Left ventricle myocardium inferior (tissue), 1 donor: ENCODE results near the gene RPS15. TPM values are rescaled to one million over a fixed set of nuclear protein-coding genes. Genes with fewer than 3 reads are reported as not detected.

ENCODE experiments used
- DNase-seq: peaks from one replicate; pipeline ENCODE4 v3.0.0-alpha.2; 2020
- H3K27ac ChIP-seq: fragments of 200-600 bp; replicated peaks from 2 replicates; pipeline ENCODE4 v1.8.0; 2021
- H3K27me3 ChIP-seq: fragments of 200-600 bp; 2 replicates; pipeline ENCODE4 v1.8.0; 2021; ENCODE audit warnings: low read depth
- H3K36me3 ChIP-seq: fragments of 200-600 bp; 2 replicates; pipeline ENCODE4 v1.8.0; 2021
- H3K4me1 ChIP-seq: fragments of 200-600 bp; 2 replicates; pipeline ENCODE4 v1.8.0; 2021
- H3K4me3 ChIP-seq: fragments of 200-600 bp; 2 replicates; pipeline ENCODE4 v1.8.0; 2021; ENCODE audit warnings: mild to moderate bottlenecking, moderate library complexity
- H3K9me3 ChIP-seq: fragments of 200-600 bp; replicated peaks from 2 replicates; pipeline ENCODE4 v1.8.0; 2021
- intact Hi-C: fragments of 100-400 bp; cut with micrococcal nuclease; formaldehyde crosslinking; loops from one replicate; pipeline ENCODE4 v1.11.0; 2022
- total RNA-seq: library from RNA; stranded (reverse); fragmentation: NEBNext Ultra II Directional; extraction: Animal tissue kit (Norgen Biotek cat#: 25700); gene quantifications from one replicate; pipeline ENCODE4 v1.2.1, GENCODE V29; 2021
- TF ChIP-seq, protein P1 (sequence below): fragments of 200-600 bp; IDR thresholded peaks from 2 replicates; pipeline ENCODE4 v1.8.0; 2021; ENCODE audit warnings: antibody characterized with exemption, mild to moderate bottlenecking, borderline replicate concordance
- donor health status: DM: no; HTN: yes; CAD: no; lungs with severe emphysema.

The RPS15 gene
- total RNA-seq, 1 donor from 2014 or later = 588 TPM

DNA sequence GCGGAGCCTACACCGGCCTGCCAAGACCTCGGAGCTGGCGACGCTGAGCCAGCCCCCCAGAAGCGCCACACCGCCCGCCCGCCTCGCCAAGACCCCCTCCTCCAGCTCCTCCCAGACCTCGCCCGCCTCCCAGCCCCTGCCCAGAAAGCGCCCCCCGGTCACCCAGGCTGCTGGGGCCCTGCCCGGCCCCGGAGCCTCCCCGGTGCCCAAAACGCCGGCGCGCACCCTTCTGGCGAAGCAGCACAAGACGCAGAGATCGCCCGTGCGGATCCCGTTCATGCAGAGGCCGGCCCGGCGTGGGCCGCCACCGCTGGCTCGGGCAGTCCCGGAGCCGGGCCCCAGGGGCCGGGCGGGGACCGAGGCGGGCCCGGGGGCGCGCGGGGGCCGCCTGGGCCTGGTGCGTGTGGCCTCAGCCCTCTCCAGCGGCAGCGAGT is 30.6 kb downstream of the RPS15 start:
- H3K36me3 ChIP-seq = no peaks in the 10 kb centered on the region
- peaks cover 76% of the 10 kb centered on the region for H3K4me1 ChIP-seq
- TF ChIP-seq, protein P1, sequence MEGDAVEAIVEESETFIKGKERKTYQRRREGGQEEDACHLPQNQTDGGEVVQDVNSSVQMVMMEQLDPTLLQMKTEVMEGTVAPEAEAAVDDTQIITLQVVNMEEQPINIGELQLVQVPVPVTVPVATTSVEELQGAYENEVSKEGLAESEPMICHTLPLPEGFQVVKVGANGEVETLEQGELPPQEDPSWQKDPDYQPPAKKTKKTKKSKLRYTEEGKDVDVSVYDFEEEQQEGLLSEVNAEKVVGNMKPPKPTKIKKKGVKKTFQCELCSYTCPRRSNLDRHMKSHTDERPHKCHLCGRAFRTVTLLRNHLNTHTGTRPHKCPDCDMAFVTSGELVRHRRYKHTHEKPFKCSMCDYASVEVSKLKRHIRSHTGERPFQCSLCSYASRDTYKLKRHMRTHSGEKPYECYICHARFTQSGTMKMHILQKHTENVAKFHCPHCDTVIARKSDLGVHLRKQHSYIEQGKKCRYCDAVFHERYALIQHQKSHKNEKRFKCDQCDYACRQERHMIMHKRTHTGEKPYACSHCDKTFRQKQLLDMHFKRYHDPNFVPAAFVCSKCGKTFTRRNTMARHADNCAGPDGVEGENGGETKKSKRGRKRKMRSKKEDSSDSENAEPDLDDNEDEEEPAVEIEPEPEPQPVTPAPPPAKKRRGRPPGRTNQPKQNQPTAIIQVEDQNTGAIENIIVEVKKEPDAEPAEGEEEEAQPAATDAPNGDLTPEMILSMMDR = no peak
- H3K27me3 ChIP-seq = peaks cover 88% of the 10 kb centered on the region
- H3K4me3 ChIP-seq = peak overlapping the region; percentile 75
- no peak overlapping the region for H3K27ac ChIP-seq
- no peak for DNase-seq
- no peaks in the 10 kb centered on the region for H3K9me3 ChIP-seq
- intact Hi-C loops = no loop called here

DNA sequence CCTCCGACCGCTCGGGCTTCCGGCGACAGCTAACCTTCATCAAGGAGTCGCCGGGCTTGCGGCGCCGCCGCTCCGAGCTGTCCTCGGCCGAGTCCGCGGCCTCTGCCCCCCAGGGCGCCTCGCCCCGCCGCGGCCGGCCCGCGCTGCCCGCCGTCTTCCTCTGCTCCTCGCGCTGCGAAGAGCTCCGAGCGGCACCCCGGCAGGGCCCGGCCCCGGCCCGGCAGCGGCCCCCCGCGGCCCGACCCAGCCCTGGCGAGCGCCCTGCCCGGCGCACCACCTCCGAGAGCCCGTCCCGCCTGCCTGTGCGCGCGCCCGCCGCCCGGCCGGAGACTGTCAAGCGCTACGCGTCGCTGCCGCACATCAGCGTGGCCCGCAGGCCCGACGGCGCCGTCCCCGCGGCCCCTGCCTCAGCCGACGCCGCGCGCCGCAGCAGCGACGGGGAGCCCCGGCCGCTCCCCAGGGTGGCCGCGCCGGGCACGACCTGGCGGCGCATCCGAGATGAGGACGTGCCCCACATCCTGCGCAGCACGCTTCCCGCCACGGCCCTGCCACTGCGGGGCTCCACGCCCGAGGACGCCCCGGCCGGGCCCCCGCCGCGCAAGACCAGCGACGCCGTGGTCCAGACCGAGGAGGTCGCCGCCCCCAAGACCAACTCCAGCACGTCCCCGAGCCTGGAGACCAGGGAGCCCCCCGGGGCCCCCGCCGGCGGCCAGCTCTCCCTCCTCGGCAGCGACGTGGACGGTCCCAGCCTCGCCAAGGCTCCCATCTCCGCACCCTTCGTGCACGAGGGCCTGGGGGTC is 31.3 kb downstream of the RPS15 start:
- no peak for DNase-seq
- TF ChIP-seq, protein P1 = no peak
- intact Hi-C loops = no loop called here
- Histone ChIP-seq H3K9me3 (no peaks in the 10 kb centered on the region), H3K27ac (peak overlapping the region; percentile 38), H3K4me1 (peaks cover 82% of the 10 kb centered on the region), H3K27me3 (peaks cover 82% of the 10 kb centered on the region), H3K4me3 (peak overlapping the region; percentile 75), H3K36me3 (no peaks in the 10 kb centered on the region)

DNA sequence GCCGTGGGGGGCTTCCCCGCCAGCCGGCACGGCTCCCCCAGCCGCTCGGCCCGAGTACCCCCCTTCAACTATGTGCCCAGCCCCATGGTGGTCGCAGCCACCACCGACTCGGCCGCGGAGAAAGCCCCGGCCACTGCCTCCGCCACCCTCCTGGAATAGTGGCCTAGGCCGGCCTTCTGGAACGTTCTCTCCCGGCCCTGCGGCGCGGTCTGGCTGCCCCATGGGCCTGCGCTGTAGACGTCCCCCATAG is 31.8 kb downstream of the RPS15 start:
- TF ChIP-seq, protein P1 = no peak
- H3K9me3 ChIP-seq = no peaks in the 10 kb centered on the region
- no peaks in the 10 kb centered on the region for H3K36me3 ChIP-seq
- DNase-seq = no peak
- peaks cover 86% of the 10 kb centered on the region for H3K4me1 ChIP-seq
- peaks cover 78% of the 10 kb centered on the region for H3K27me3 ChIP-seq
- H3K4me3 ChIP-seq = peak overlapping the region; percentile 75
- intact Hi-C loops = no loop called here
- H3K27ac ChIP-seq = peak overlapping the region; percentile 38

DNA sequence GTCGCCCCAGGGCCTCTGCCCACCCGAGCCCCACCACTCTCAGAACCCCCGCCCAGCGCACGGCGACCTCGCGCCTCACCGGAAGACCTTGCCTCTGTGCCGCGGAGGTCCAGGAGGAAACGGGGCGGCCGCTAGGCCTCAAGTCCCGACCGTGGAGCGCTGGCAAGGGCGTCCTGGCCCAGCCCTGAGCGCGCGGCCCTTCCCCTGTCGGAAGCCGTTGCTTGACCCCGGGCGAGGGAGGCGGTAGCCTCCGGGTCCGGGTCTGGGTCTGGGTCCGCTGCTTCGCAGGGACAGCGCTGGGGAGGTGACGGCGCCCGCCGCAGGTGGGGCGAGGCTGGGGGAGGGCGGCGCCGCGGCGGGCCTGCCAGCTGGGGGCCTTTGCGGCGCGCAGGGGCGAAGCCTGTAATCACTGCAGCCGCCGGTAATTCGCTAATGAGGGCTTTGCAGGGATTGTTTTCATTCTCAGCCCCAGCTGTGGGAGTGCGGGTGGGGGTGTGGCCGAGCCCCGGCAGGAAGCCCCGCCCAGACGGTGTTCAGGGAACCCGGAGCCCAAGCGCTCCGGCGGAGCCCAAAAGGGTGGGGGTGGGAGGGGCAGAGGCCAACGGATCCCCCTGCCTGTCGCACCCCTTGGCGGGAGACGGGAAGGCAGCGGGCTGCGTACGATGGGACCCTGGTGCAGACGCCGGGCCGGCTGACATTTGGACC is 32.3 kb downstream of the RPS15 start:
- Histone ChIP-seq H3K4me3 (peak overlapping the region; percentile 75), H3K36me3 (no peaks in the 10 kb centered on the region), H3K27me3 (peaks cover 73% of the 10 kb centered on the region), H3K4me1 (peaks cover 82% of the 10 kb centered on the region), H3K9me3 (no peaks in the 10 kb centered on the region), H3K27ac (peak overlapping the region; percentile 38)
- peak; percentile 51 for DNase-seq
- intact Hi-C loops = no loop called here
- TF ChIP-seq, protein P1 = no peak

DNA sequence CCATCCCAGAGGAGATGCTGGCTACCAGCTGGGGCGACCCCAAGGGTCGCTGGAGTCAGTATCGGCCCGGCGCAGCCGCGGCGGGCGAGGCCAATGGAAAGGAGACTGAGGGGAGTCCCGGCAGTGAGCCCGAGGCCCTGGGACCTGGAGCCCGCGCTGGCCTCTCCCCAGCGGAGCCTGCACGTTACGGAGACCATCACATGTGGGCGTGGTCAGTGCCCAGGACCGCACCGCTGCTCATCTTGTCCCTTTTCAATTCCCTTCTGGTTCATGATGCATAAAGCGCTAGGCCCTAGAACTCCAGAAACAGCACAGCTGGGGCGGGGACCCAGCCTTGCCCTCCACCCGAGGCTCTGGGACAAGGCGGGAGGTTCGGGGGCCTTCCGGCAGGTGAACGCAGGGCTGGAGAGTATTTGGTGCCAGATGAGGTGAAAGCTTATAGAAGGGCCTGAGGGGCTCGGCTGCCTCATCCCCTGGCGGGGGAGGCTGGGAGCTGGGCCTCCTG is 32.9 kb downstream of the RPS15 start:
- intact Hi-C loops = no loop called here
- DNase-seq = no peak
- Histone ChIP-seq H3K27ac (no peak overlapping the region), H3K9me3 (no peaks in the 10 kb centered on the region), H3K27me3 (peaks cover 67% of the 10 kb centered on the region), H3K4me3 (peak overlapping the region; percentile 75), H3K36me3 (peaks cover under 1% of the 10 kb centered on the region), H3K4me1 (peaks cover 76% of the 10 kb centered on the region)
- TF ChIP-seq, protein P1 = no peak
